Ammon's horn (tissue), 1 donor: ENCODE measurements around the gene EFNA5.
"Not testable (repeated sequence)": the region's sequence is repeated elsewhere in the genome, so short reads cannot be mapped to it uniquely, and the experiment has no call there.

Experiments used
- DNase-seq: peaks from one replicate; pipeline ENCODE4 v3.0.0-alpha.2; 2016; ENCODE audit warnings: low spot score

The EFNA5 gene

DNA sequence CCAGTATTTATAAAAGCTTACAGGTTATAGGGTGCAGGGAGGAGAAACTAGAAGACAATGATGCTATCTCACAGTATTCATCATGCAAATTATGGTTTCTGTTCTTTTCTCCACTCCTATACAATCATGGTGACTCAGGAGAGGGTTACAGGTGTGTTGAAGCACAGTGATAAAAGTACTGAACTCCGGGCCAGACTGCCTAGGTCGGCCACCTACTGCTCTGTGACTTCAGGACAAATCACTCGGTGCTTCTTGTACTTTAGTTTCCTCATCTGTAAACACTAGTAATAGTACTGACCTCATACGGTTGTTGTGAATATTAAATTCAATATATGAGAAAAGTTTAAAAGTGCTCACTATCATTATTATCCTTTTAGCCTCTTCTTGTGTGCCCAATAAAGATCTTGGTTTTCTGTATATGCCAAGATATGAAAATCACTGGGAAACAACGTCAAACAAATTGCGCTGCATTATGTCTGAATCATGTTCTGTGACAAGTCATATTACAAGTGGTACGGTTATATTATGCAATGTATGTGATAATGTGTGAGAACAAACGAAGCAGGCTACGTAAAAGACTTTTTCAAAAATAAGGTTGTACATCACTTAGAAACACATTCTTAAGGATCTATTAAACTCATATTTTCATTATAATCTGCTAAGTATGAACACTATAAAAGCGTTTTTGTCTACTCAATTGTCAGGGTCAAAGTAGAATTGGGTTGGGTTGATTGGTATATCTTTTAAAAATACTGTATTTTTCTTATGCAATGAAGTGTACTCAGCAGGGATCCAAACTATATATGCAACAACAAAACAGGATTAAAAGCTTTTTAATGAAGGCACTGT lies 153.3 kb downstream of the EFNA5 start:
- DNase-seq = no peak

DNA sequence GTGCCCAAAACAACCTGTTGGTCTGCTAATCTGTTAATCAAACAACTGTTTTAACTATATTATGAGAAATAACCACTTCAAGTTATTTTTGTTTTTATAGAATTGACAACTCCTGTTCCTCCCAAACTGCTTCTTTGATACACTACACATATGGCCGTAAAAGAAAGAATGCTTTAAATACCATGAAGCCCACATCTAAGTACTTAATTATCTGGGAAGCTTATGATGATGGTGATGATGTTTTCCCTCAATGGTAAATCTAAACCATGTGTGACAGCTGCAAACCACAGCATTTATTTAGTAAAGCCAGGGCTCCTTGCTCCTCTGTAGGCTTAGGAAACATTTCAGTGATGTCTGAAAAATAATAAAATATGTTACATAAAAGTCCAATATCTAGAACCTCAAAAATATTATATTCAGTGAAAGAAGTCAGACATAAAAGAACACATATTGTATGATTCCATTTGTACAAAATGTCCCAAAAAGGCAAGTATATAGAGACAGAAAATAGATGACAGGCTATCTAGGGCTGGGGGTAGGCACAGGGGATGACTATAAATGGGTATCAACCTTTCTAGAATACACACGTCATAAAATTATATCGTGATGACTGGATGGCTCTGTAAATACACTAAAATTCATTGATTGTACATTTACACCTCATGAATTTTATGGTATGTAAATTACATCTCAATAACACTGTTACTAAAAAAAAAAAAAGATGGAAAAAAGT lies 154.1 kb downstream of the EFNA5 start:
- no peak for DNase-seq

GRCh38 chr5:107515521-107516080 lies 155.1 kb downstream of the EFNA5 start:
- no peak for DNase-seq

- no peak for DNase-seq
Observed at GRCh38 chr5:107514305-107514704, 156.4 kb downstream of the EFNA5 start.

GRCh38 chr5:107513337-107514085 lies 157.2 kb downstream of the EFNA5 start:
- DNase-seq = no peak

DNA sequence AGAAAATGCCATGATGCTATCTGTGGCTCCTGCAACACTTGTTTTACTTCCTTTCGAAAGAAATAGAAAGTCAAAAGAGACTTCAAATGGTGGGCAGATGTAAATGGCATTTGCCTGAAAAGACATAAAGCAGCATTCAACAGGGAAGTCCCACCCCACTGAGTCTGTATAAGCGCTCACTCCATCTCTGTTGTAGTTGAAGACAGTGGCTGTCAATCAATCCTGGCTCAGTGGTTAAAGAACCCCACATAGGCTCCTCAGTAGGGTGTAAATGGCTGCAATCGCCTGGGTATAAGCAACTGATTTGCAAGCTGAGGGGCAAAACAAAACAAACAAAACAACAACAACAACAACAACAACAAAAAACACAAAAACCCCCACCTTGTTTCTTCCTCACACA lies 158.7 kb downstream of the EFNA5 start:
- DNase-seq = no peak

GRCh38 chr5:107510125-107510524 lies 160.6 kb downstream of the EFNA5 start:
- DNase-seq = no peak

DNA sequence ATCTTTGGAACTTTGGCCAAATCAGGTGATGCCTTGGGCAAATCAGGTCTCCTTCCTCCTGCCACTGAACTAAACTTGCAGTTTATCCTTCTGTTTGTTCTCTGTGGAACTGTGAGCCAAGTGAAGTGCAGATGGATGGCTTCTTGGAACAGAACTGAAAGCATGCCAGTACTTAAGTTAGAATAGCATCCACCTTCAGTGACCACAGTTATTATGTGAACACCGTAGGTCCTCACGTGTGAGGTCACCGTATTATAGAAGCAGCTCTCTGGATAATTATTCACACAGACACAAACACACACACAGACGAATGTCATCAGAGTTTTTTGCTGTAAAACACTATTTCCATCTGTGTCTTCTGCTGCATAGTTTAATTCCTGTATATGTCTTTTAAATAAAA lies 162.6 kb downstream of the EFNA5 start:
- DNase-seq = no peak

- no peak for DNase-seq
Observed at GRCh38 chr5:107505763-107506534, 164.8 kb downstream of the EFNA5 start.

- no peak for DNase-seq
Observed at GRCh38 chr5:107504424-107504823, 166.3 kb downstream of the EFNA5 start.

DNA sequence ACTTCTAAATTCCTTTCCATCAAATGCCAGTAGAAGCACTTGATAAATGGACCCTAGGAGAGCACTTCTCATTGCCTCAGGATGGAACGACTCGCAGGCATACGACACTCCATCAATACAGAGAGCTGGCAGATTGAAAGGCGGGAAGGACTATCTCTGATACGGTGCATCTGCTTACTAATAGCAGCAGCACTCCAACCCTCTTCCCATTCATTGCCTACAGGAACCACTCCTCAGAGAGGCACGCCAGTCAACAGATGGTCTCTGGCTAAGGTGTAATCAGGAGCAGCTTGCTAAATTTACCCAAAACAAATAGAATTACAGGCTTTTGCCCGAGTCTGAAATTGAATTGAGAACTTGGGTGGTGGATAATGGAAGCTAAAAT lies 168.1 kb downstream of the EFNA5 start:
- no peak for DNase-seq

- DNase-seq = no peak
Observed at GRCh38 chr5:107501965-107502675, 168.6 kb downstream of the EFNA5 start.

DNA sequence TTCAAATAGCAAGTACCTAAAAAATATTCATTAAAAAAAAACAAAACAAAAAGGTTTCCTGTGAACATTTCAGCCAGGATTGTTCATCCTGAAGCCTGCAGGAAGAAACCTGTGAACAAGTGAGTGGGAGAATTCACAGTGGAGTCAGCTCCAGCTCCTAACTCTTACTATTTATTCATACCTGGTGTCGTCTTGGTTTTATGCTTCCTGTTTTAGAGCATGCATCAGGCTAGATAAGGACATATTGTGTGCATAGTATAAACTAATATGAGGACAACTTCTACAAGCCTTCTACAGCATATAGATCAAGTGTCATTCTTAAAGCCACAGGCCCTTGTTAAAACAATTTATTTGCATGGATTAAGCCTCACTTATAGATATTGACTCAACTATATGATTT lies 169.9 kb downstream of the EFNA5 start:
- no peak for DNase-seq

DNA sequence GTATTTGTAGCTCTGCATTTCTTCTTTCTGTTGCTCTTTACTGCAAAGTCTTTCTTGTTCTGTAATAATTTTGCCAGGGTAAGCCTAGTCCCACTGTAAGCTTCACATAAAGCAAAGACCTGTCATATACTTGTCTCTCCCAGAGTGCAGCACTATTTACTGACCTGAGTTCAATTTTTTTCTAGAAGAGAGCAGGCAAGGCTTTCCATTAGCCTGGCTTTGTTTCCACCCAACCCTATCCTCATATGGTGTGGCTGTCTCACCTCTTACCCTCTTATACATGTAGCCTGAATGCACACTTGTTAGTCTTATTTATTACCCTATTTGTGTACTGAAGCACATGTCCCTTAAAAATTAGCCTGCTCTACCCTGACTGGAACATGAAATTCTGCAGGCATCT lies 170.4 kb downstream of the EFNA5 start:
- no peak for DNase-seq

GRCh38 chr5:107499776-107500175 lies 171.0 kb downstream of the EFNA5 start:
- DNase-seq = no peak

- no peak for DNase-seq
Observed at GRCh38 chr5:107499237-107499636, 171.5 kb downstream of the EFNA5 start.

GRCh38 chr5:107496466-107496865 lies 174.3 kb downstream of the EFNA5 start:
- DNase-seq = no peak

DNA sequence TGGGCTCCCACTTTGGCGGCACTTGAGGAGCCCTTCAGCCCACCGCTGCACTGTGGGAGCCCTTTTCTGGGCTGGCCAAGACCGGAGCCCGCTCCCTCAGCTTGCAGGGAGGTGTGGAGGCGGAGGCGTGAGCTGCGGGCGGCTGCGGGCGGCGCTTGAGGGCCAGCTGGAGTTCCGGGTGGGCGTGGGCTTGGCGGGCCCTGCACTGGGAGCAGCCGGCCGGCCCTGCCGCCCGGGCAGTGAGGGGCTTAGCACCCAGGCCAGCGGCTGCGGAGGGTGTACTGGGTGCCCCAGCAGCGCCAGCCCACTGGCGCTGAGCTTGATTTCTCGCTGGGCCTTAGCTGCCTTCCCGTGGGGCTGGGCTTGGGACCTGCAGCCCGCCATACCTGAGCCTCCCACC lies 176.6 kb downstream of the EFNA5 start:
- not testable (repeated sequence) for DNase-seq

- no peak for DNase-seq
Observed at GRCh38 chr5:107487056-107487542, 183.6 kb downstream of the EFNA5 start.

GRCh38 chr5:107486489-107486888 lies 184.2 kb downstream of the EFNA5 start:
- DNase-seq = no peak

GRCh38 chr5:107485184-107485583 lies 185.6 kb downstream of the EFNA5 start:
- no peak for DNase-seq
